Measurements from ENCODE around the gene ANKEF1. TPM values are rescaled to one million over a fixed set of nuclear protein-coding genes. Genes with fewer than 3 reads are reported as not detected.

Gene ANKEF1
- total RNA-seq, 4 donors from 2014 or later: 0.62 to 1.4 (median 1.0) TPM

DNA sequence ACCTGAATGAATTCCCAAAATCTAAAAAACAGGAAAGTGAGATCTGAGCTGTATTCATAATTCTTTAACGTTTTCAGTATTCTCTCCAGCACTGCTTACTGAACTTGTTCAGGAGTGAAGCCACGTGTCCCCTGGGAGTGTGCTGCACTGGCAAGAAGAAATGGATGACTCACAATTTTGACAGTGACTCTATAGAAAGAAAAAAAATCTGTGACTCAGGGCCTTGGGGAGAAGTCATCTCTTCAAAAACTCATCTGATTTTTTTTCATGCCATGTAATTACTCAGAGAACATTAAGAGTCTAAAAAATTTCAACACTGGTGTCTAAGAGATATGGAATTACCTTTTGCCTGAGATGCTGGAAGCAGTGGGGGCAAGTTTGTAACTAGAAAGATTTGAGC is 39.7 kb downstream of the ANKEF1 start:
- Histone ChIP-seq H3K4me3 (no peak overlapping the region), H3K9me3 (no peaks in the 10 kb centered on the region), H3K36me3 (no peaks in the 10 kb centered on the region), H3K27ac (no peak overlapping the region), H3K4me1 (no peaks in the 10 kb centered on the region), H3K27me3 (no peaks in the 10 kb centered on the region)
- TF ChIP-seq, protein P1, sequence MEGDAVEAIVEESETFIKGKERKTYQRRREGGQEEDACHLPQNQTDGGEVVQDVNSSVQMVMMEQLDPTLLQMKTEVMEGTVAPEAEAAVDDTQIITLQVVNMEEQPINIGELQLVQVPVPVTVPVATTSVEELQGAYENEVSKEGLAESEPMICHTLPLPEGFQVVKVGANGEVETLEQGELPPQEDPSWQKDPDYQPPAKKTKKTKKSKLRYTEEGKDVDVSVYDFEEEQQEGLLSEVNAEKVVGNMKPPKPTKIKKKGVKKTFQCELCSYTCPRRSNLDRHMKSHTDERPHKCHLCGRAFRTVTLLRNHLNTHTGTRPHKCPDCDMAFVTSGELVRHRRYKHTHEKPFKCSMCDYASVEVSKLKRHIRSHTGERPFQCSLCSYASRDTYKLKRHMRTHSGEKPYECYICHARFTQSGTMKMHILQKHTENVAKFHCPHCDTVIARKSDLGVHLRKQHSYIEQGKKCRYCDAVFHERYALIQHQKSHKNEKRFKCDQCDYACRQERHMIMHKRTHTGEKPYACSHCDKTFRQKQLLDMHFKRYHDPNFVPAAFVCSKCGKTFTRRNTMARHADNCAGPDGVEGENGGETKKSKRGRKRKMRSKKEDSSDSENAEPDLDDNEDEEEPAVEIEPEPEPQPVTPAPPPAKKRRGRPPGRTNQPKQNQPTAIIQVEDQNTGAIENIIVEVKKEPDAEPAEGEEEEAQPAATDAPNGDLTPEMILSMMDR (IDR thresholded peaks at IDR 0.05 in 4 of 5, conservative IDR thresholded peaks at IDR 0.05 in 1 of 5): no peak
- no peak for TF ChIP-seq POLR2A (IDR thresholded peaks at IDR 0.05)
- intact Hi-C loops (cut with DNase I; ENCODE audit: low total_unique reads) (no loop called here), in situ Hi-C loops (cut with MboI; ENCODE audit: low sequenced_read_pairs in 4 of 4) (no loop called here)
- DNase-seq (peak in 1 of 2 donors; percentile 21), ATAC-seq (peak in 1 of 2 donors; percentile 50)

DNA sequence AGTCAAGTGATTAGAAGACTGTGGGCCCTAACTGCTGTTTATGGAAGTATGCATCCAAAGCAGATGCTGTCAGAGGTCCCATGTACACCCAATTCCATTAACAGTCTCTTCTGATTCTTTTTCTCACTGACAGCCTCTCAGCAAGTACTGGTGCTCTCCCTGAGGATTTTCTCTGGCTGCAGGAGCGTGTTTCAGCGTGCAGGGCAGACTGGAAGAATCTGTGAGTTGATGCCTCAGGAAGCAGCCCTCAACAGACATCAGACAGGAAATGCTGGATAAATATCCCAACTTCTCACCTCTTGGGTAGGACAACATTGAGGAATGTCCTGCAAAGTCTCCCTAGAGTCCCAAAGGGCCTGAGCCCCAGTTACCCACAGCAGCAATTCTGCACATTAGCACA is 40.8 kb downstream of the ANKEF1 start:
- H3K4me3 ChIP-seq: no peak overlapping the region
- no peaks in the 10 kb centered on the region for H3K36me3 ChIP-seq
- no peak for DNase-seq
- no peaks in the 10 kb centered on the region for H3K9me3 ChIP-seq
- no peak for TF ChIP-seq POLR2A (IDR thresholded peaks at IDR 0.05)
- TF ChIP-seq, protein P1 (IDR thresholded peaks at IDR 0.05 in 4 of 5, conservative IDR thresholded peaks at IDR 0.05 in 1 of 5): no peak
- in situ Hi-C loops (cut with MboI; ENCODE audit: low sequenced_read_pairs in 4 of 4): loop anchor here in 2 of 4 donors (25.0 kb wide), 1 partner anchor 463 kb away; no protein-coding TSS in a partner anchor
- no peak overlapping the region for H3K27ac ChIP-seq
- ATAC-seq: no peak
- no peaks in the 10 kb centered on the region for H3K4me1 ChIP-seq
- intact Hi-C loops (cut with DNase I; ENCODE audit: low total_unique reads): no loop called here
- H3K27me3 ChIP-seq: no peaks in the 10 kb centered on the region

DNA sequence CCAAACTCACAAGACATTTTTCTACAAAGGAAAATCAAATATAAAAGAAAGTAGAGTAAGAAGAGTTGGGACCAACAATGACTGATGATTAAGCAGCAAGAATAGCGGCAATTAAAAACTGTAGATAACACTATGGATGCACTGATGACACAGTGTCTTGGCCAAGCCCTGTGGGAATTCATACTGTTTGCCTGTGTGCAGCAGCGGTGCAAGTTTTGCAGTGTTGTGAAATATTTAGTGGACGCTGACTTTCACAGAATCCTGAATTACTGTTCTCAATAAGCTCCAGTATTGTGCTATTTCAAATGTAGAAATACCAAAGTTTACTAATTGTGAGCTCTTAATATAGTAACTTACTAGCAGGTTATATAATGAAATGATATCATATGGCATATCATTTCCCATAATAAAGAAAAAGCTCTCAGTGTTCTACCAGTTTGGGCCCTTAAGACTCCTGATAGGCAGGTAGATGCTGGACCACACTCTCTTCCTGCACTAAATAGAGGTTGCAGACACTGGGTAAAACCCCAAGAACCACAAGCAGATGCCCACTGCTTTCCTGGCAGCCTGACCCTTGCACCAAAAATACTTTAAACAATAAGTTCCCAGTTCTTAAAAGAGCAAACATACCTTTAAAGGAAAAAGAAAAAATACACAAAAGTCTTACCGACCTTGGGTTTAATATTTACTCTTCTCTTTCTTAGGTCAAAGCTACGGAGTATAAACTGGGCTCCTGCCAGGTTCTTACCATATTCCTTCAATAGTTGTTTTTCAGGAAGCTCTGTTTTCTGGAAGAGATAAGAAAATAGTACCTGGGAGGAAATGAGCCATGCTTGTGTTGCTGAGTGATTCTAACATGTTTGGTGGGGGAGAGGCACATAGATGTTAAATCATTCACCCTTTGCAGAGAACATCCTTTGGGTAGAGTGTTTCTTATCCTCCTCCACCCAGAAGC is 41.6 kb downstream of the ANKEF1 start:
- no peak for TF ChIP-seq POLR2A (IDR thresholded peaks at IDR 0.05)
- TF ChIP-seq, protein P1 (IDR thresholded peaks at IDR 0.05 in 4 of 5, conservative IDR thresholded peaks at IDR 0.05 in 1 of 5): no peak
- no peak for DNase-seq
- no peaks in the 10 kb centered on the region for H3K36me3 ChIP-seq
- no peak overlapping the region for H3K27ac ChIP-seq
- in situ Hi-C loops (cut with MboI; ENCODE audit: low sequenced_read_pairs in 4 of 4) (loop anchor here in 2 of 4 donors (25.0 kb wide), 1 partner anchor 464 kb away; no protein-coding TSS in a partner anchor), intact Hi-C loops (cut with DNase I; ENCODE audit: low total_unique reads) (no loop called here)
- no peak for ATAC-seq
- H3K9me3 ChIP-seq: no peaks in the 10 kb centered on the region
- H3K4me1 ChIP-seq: no peaks in the 10 kb centered on the region
- no peak overlapping the region for H3K4me3 ChIP-seq
- no peaks in the 10 kb centered on the region for H3K27me3 ChIP-seq

GRCh38 chr20:10077081-10077471 is 42.3 kb downstream of the ANKEF1 start:
- ATAC-seq (no peak), DNase-seq (no peak)
- Histone ChIP-seq H3K27ac (peak overlapping the region in 1 of 4 donors; percentile 35), H3K4me3 (no peak overlapping the region), H3K9me3 (no peaks in the 10 kb centered on the region), H3K27me3 (no peaks in the 10 kb centered on the region), H3K4me1 (no peaks in the 10 kb centered on the region), H3K36me3 (no peaks in the 10 kb centered on the region)
- intact Hi-C loops (cut with DNase I; ENCODE audit: low total_unique reads) (no loop called here), in situ Hi-C loops (cut with MboI; ENCODE audit: low sequenced_read_pairs in 4 of 4) (loop anchor here in 2 of 4 donors (25.0 kb wide), 1 partner anchor 465 kb away; no protein-coding TSS in a partner anchor)
- TF ChIP-seq POLR2A (IDR thresholded peaks at IDR 0.05): no peak
- TF ChIP-seq, protein P1 (IDR thresholded peaks at IDR 0.05 in 4 of 5, conservative IDR thresholded peaks at IDR 0.05 in 1 of 5): no peak
